WTC11 (cell line): ENCODE measurements around the gene ZMYND15. TPM values are rescaled to one million over a fixed set of nuclear protein-coding genes. Genes with fewer than 3 reads are reported as not detected.

ENCODE experiments used
- ATAC-seq: fragments of 200-7000 bp; cut with Tn5 transposase; 2 replicates; pipeline ENCODE4 v1.10.0; 2021; ENCODE audit warnings: mild to moderate bottlenecking, moderate library complexity
- CTCF ChIA-PET: fragments of 300-600 bp; sonication (Branson Sonifier 250); formaldehyde crosslinking; loops from one replicate; lab custom pipeline; 2021; ENCODE audit warnings: antibody characterized with exemption; lab: Charles Lee
- POLR2A ChIA-PET: fragments of 350-600 bp; sonication (Branson Sonifier 250); formaldehyde crosslinking; loops from one replicate; lab custom pipeline; 2021; ENCODE audit warnings: antibody characterized with exemption; lab: Charles Lee
- DNase-seq: peaks from one replicate; pipeline ENCODE4 v3.0.0; 2021; ENCODE audit warnings: low spot score
- H3K27ac Mint-ChIP-seq: 2 replicates; pipeline ENCODE4 v1.8.0; 2021; ENCODE audit warnings: mixed read lengths
- H3K27me3 Mint-ChIP-seq: 2 replicates; pipeline ENCODE4 v1.8.0; 2021; ENCODE audit warnings: low read depth, mild to moderate bottlenecking, moderate library complexity, mixed read lengths
- H3K36me3 Mint-ChIP-seq: 2 replicates; pipeline ENCODE4 v1.8.0; 2021; ENCODE audit warnings: mixed read lengths
- H3K4me1 Mint-ChIP-seq: 2 replicates; pipeline ENCODE4 v1.8.0; 2022; ENCODE audit warnings: mixed read lengths
- H3K4me3 Mint-ChIP-seq: 2 replicates; pipeline ENCODE4 v1.8.0; 2021; ENCODE audit warnings: mild to moderate bottlenecking, moderate library complexity, mixed read lengths
- H3K9me3 Mint-ChIP-seq: 2 replicates; pipeline ENCODE4 v1.8.0; 2021; ENCODE audit warnings: mixed read lengths
- E2F1 ChIP-seq: sonication (generic); formaldehyde crosslinking; IDR thresholded peaks from 2 replicates; pipeline ENCODE4 v1.8.0; 2022; ENCODE audit warnings: mild to moderate bottlenecking, missing genetic modification reagents
- ELF4 ChIP-seq: sonication (generic); formaldehyde crosslinking; IDR thresholded peaks from 2 replicates; pipeline ENCODE4 v1.8.1; 2022; ENCODE audit warnings: low read depth, mild to moderate bottlenecking, moderate library complexity, missing genetic modification reagents
- NFATC4 ChIP-seq: fragments of 250-450 bp; sonication (Bioruptor Pico); IDR thresholded peaks from 2 replicates; pipeline ENCODE4 v1.9.0; 2021; ENCODE audit warnings: mild to moderate bottlenecking
- NR2C2 ChIP-seq: sonication (generic); formaldehyde crosslinking; IDR thresholded peaks from 2 replicates; pipeline ENCODE4 v1.8.0; 2022; ENCODE audit warnings: mild to moderate bottlenecking, missing genetic modification reagents
- RORB ChIP-seq: fragments of 250-450 bp; sonication (Bioruptor Pico); IDR thresholded peaks from 2 replicates; pipeline ENCODE4 v1.9.0; 2021; ENCODE audit warnings: mild to moderate bottlenecking
- SOX15 ChIP-seq: fragments of 250-450 bp; sonication (Bioruptor Pico); IDR thresholded peaks from 2 replicates; pipeline ENCODE4 v1.9.0; 2021; ENCODE audit warnings: mild to moderate bottlenecking
- TCF7 ChIP-seq: sonication (generic); formaldehyde crosslinking; IDR thresholded peaks from 2 replicates; pipeline ENCODE4 v1.8.0; 2022; ENCODE audit warnings: mild to moderate bottlenecking, low read depth, missing genetic modification reagents, moderate library complexity
- ZSCAN18 ChIP-seq: fragments of 250-450 bp; sonication (Bioruptor Pico); IDR thresholded peaks from 2 replicates; pipeline ENCODE4 v2.1.2; 2022; ENCODE audit warnings: mild to moderate bottlenecking, moderate library complexity
- total RNA-seq: library from RNA; stranded (reverse); gene quantifications from 3 replicates; pipeline ENCODE4 v1.2.3, GENCODE V29; 2021
- TF ChIP-seq, protein P1 (sequence below): sonication (generic); formaldehyde crosslinking; IDR thresholded peaks from 2 replicates; pipeline ENCODE4 v1.8.0; 2022; ENCODE audit warnings: mild to moderate bottlenecking, missing genetic modification reagents
- TF ChIP-seq, protein P2 (sequence below): sonication (generic); formaldehyde crosslinking; IDR thresholded peaks from 2 replicates; pipeline ENCODE4 v1.8.0; 2023; ENCODE audit warnings: missing genetic modification reagents, mild to moderate bottlenecking, borderline replicate concordance
- TF ChIP-seq, protein P3 (sequence below): sonication (generic); formaldehyde crosslinking; IDR thresholded peaks from 2 replicates; pipeline ENCODE4 v1.8.0; 2023; ENCODE audit warnings: mild to moderate bottlenecking, missing genetic modification reagents

Gene ZMYND15
- total RNA-seq, 1 experiment from 2014 or later, result 0.63 TPM

DNA sequence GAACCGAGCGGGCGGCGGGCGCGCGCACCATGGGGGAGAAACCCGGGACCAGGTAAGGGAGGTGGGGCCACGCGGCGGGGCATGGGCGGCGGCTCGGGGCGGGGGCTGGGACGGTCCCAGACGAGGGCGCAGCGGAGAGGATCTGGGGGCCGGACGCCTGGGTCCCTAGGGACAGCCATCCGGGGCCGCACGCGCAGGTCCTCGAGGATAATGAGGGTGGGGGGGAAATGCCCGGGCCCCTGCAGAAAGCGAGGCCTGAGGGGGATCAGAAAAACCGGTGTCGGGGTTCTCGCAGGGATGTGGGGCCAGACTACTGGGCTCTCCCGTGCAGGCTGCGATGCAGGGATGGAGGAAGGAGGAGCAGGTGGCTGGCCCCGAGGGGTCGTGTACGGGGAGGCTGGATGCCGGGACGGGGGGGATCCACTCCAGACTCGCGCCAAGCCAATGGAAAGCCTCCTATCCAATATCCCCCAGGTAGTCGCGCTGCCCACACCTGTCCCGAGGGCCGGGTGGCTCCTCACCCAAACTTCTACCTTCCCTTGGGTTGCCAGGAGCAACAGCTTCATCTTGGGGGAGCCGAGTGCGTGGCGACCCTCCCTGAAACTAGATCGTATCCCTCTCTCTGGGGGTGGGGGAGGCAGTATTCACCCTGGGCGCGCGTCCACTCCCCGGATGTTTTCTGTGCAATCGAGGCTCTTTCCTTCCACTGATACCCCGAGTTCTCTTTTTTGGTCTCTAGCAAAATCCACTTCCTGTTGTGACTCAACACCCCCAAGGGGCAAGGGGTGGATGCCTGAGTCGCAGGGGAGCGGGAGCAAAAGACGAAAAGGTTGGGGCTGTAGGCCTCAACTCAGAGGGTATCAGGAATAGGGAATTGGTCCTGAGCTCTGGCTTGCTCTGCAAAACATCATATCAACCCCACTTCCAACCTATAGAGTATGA is 28.7 kb upstream of the ZMYND15 start:
- H3K4me3 Mint-ChIP-seq, result peak overlapping the region; percentile 82
- DNase-seq, result peak; percentile 22

DNA sequence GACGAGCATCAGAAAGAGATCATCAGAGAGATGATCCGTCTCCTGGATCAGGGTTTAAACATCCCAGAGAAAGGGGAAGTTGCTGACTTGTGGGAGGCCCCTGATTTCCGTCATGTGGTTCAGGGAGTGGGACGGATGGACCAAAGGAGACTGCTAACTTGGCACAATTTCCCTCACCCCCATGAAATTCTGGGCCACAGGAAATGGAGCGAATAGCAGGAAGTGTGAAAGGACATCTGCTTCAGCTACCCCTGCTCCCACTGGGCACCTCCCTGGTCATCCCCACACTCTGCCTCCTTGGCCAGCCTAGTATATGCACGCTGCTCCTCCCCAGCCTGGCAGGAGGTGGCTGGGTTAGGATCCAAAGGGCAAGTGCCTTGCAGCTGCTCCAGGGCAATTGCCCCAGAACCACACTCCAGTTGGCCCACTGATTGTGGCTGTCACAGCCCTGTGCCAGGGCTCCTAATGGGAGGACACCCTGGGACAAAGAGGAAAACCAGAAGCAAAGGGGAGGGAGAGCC is 27.9 kb upstream of the ZMYND15 start:
- peaks cover 14% of the 10 kb centered on the region for H3K4me1 Mint-ChIP-seq
- POLR2A ChIA-PET, result no interaction called here
- no peak for TF ChIP-seq RORB
- no peak for TF ChIP-seq ELF4 (CRISPR knock-in tag)
- TF ChIP-seq, protein P1, sequence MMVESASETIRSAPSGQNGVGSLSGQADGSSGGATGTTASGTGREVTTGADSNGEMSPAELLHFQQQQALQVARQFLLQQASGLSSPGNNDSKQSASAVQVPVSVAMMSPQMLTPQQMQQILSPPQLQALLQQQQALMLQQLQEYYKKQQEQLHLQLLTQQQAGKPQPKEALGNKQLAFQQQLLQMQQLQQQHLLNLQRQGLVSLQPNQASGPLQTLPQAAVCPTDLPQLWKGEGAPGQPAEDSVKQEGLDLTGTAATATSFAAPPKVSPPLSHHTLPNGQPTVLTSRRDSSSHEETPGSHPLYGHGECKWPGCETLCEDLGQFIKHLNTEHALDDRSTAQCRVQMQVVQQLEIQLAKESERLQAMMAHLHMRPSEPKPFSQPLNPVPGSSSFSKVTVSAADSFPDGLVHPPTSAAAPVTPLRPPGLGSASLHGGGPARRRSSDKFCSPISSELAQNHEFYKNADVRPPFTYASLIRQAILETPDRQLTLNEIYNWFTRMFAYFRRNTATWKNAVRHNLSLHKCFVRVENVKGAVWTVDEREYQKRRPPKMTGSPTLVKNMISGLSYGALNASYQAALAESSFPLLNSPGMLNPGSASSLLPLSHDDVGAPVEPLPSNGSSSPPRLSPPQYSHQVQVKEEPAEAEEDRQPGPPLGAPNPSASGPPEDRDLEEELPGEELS (CRISPR knock-in tag), result no peak
- no peak for TF ChIP-seq NFATC4 (CRISPR knock-in tag)
- TF ChIP-seq NR2C2, result no peak
- no peak for TF ChIP-seq SOX15
- TF ChIP-seq TCF7 (CRISPR knock-in tag), result no peak
- TF ChIP-seq ZSCAN18 (CRISPR knock-in tag), result no peak

More for the DNA sequence above, 28.7 kb upstream of the ZMYND15 start:
- Mint-ChIP-seq H3K4me1 (peaks cover 22% of the 10 kb centered on the region), H3K36me3 (no peaks in the 10 kb centered on the region), H3K9me3 (peaks cover 6% of the 10 kb centered on the region), H3K27ac (no peak overlapping the region), H3K27me3 (peaks cover 7% of the 10 kb centered on the region)
- TF ChIP-seq, protein P2, sequence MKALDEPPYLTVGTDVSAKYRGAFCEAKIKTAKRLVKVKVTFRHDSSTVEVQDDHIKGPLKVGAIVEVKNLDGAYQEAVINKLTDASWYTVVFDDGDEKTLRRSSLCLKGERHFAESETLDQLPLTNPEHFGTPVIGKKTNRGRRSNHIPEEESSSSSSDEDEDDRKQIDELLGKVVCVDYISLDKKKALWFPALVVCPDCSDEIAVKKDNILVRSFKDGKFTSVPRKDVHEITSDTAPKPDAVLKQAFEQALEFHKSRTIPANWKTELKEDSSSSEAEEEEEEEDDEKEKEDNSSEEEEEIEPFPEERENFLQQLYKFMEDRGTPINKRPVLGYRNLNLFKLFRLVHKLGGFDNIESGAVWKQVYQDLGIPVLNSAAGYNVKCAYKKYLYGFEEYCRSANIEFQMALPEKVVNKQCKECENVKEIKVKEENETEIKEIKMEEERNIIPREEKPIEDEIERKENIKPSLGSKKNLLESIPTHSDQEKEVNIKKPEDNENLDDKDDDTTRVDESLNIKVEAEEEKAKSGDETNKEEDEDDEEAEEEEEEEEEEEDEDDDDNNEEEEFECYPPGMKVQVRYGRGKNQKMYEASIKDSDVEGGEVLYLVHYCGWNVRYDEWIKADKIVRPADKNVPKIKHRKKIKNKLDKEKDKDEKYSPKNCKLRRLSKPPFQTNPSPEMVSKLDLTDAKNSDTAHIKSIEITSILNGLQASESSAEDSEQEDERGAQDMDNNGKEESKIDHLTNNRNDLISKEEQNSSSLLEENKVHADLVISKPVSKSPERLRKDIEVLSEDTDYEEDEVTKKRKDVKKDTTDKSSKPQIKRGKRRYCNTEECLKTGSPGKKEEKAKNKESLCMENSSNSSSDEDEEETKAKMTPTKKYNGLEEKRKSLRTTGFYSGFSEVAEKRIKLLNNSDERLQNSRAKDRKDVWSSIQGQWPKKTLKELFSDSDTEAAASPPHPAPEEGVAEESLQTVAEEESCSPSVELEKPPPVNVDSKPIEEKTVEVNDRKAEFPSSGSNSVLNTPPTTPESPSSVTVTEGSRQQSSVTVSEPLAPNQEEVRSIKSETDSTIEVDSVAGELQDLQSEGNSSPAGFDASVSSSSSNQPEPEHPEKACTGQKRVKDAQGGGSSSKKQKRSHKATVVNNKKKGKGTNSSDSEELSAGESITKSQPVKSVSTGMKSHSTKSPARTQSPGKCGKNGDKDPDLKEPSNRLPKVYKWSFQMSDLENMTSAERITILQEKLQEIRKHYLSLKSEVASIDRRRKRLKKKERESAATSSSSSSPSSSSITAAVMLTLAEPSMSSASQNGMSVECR (CRISPR knock-in tag), result 0 out of 2 replicates have a peak, but pooled peaks have one; percentile 45
- TF ChIP-seq, protein P1 (CRISPR knock-in tag), result 0 out of 2 replicates have a peak, but pooled peaks have one; percentile 4
- TF ChIP-seq, protein P3, sequence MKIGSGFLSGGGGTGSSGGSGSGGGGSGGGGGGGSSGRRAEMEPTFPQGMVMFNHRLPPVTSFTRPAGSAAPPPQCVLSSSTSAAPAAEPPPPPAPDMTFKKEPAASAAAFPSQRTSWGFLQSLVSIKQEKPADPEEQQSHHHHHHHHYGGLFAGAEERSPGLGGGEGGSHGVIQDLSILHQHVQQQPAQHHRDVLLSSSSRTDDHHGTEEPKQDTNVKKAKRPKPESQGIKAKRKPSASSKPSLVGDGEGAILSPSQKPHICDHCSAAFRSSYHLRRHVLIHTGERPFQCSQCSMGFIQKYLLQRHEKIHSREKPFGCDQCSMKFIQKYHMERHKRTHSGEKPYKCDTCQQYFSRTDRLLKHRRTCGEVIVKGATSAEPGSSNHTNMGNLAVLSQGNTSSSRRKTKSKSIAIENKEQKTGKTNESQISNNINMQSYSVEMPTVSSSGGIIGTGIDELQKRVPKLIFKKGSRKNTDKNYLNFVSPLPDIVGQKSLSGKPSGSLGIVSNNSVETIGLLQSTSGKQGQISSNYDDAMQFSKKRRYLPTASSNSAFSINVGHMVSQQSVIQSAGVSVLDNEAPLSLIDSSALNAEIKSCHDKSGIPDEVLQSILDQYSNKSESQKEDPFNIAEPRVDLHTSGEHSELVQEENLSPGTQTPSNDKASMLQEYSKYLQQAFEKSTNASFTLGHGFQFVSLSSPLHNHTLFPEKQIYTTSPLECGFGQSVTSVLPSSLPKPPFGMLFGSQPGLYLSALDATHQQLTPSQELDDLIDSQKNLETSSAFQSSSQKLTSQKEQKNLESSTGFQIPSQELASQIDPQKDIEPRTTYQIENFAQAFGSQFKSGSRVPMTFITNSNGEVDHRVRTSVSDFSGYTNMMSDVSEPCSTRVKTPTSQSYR (CRISPR knock-in tag), result no peak
- TF ChIP-seq E2F1 (CRISPR knock-in tag), result no peak
- ChIA-PET POLR2A (interaction anchor here (0.6 to 1.4 kb wide), 3 partner anchors 20 to 188 kb away, joined by 4 read pairs; partner anchors contain the start of genes C17orf107 and MED11), CTCF (interaction anchor here (0.6 to 2.6 kb wide), 19 partner anchors 11 to 257 kb away, joined by 3 to 17 read pairs (median 3); partner anchors contain the start of genes ALOX15, GLTPD2, MED11 and PLD2)
- ATAC-seq, result no peak

More for the DNA sequence above, 27.9 kb upstream of the ZMYND15 start:
- DNase-seq (no peak), ATAC-seq (no peak)
- CTCF ChIA-PET, result no interaction called here
- H3K27ac Mint-ChIP-seq, result no peak overlapping the region
- no peaks in the 10 kb centered on the region for H3K36me3 Mint-ChIP-seq
- H3K4me3 Mint-ChIP-seq, result peak overlapping the region; percentile 82
- H3K9me3 Mint-ChIP-seq, result peaks cover 6% of the 10 kb centered on the region
- H3K27me3 Mint-ChIP-seq, result peaks cover 7% of the 10 kb centered on the region
